Esophagus squamous epithelium (tissue), 4 donors: ENCODE data around the gene SH3PXD2B.

Experiments
- CTCF ChIP-seq, 6 experiments: fragments of 450-650 bp in 4 of 6; fragments of 200-600 bp in 2 of 6; sonication (generic) in 2 of 6; IDR thresholded peaks; one replicate each; pipeline ENCODE4 v1.5.1; 2016 to 2019; ENCODE audit warnings: antibody characterized with exemption in 6 of 6, mild to moderate bottlenecking in 4 of 6, moderate library complexity in 4 of 6
- POLR2A ChIP-seq, 4 donors: fragments of 450-650 bp; IDR thresholded peaks; one replicate each; pipeline ENCODE4 v1.6.1; 2017; ENCODE audit warnings: antibody characterized with exemption in 4 of 4, mild to moderate bottlenecking in 4 of 4, moderate library complexity in 3 of 4

GRCh38 chr5:172374783-172375182 is 79.5 kb downstream of the SH3PXD2B start:
- no peak for TF ChIP-seq CTCF (IDR thresholded peaks at IDR 0.05)
- no peak for TF ChIP-seq POLR2A (IDR thresholded peaks at IDR 0.05)
